Activated gamma-delta T cell treated with Interleukin-2 at 50 U/mL for 16 hours (primary cell): ENCODE data around the gene HLA-DMB.
"Not testable (repeated sequence)": the region's sequence is repeated elsewhere in the genome, so short reads cannot be mapped to it uniquely, and the experiment has no call there.

Experiments
- DNase-seq: peaks from one replicate; pipeline ENCODE4 v3.0.0-alpha.2; 2020

The HLA-DMB gene

GRCh38 chr6:32949113-32949512, 8.3 kb upstream of the HLA-DMB start:
- no peak for DNase-seq

- peak; percentile 46 for DNase-seq
Observed at GRCh38 chr6:32947552-32948465, 7.0 kb upstream of the HLA-DMB start.

- no peak for DNase-seq
Observed at GRCh38 chr6:32946893-32947292, 6.1 kb upstream of the HLA-DMB start.

- DNase-seq: no peak
Observed at GRCh38 chr6:32945953-32946352, 5.1 kb upstream of the HLA-DMB start.

- peak; percentile 27 for DNase-seq
Observed at GRCh38 chr6:32945108-32945760, 4.4 kb upstream of the HLA-DMB start.

- peak; percentile 35 for DNase-seq
Observed at GRCh38 chr6:32943864-32944649, 3.2 kb upstream of the HLA-DMB start.

GRCh38 chr6:32942555-32943123, 1.8 kb upstream of the HLA-DMB start:
- DNase-seq: not testable (repeated sequence)

GRCh38 chr6:32941214-32941768, 463 bp upstream of the HLA-DMB start:
- DNase-seq: peak; percentile 57

GRCh38 chr6:32938494-32938893, 2.3 kb downstream of the HLA-DMB start:
- DNase-seq: no peak

GRCh38 chr6:32937230-32937633, 3.6 kb downstream of the HLA-DMB start:
- no peak for DNase-seq

- DNase-seq: no peak
Observed at GRCh38 chr6:32936239-32937152, 4.3 kb downstream of the HLA-DMB start.

GRCh38 chr6:32935551-32936238, 5.1 kb downstream of the HLA-DMB start:
- DNase-seq: no peak

- peak; percentile 79 for DNase-seq
Observed at GRCh38 chr6:32933661-32934085, 7.2 kb downstream of the HLA-DMB start.

GRCh38 chr6:32932132-32932868, 8.5 kb downstream of the HLA-DMB start:
- no peak for DNase-seq

- no peak for DNase-seq
Observed at GRCh38 chr6:32931211-32931610, 9.6 kb downstream of the HLA-DMB start.

- DNase-seq: no peak
Observed at GRCh38 chr6:32922083-32922482, 18.7 kb downstream of the HLA-DMB start.

GRCh38 chr6:32920715-32921114, 20.1 kb downstream of the HLA-DMB start:
- DNase-seq: no peak

GRCh38 chr6:32912951-32913350, 27.9 kb downstream of the HLA-DMB start:
- DNase-seq: no peak

GRCh38 chr6:32908897-32909296, 31.9 kb downstream of the HLA-DMB start:
- DNase-seq: no peak

- no peak for DNase-seq
Observed at GRCh38 chr6:32906539-32906938, 34.3 kb downstream of the HLA-DMB start.
